Fibroblast of lung (primary cell): ENCODE results near the gene SCN5A. TPM values are rescaled to one million over a fixed set of nuclear protein-coding genes. Genes with fewer than 3 reads are reported as not detected.

Source experiments
- DNase-seq, 2 donors: peaks; one replicate each; pipeline versions ENCODE4 v3.0.0 to v3.0.0-alpha.2; 2010; ENCODE audit warnings: low read depth in 2 of 2
- H2AFZ ChIP-seq: 2 replicates; pipeline ENCODE4 v1.5.1; 2012; ENCODE audit warnings: low read length, control low read depth, inconsistent platforms
- H3K27ac ChIP-seq: 2 replicates; pipeline ENCODE4 v1.5.1; 2011; ENCODE audit warnings: low read length, control low read depth; ENCODE audit not compliant: insufficient read depth
- H3K27me3 ChIP-seq: 2 replicates; pipeline ENCODE4 v1.5.1; 2011; ENCODE audit warnings: mild to moderate bottlenecking, low read length; ENCODE audit not compliant: control insufficient read depth, insufficient read depth
- H3K36me3 ChIP-seq: 2 replicates; pipeline ENCODE4 v1.5.1; 2011; ENCODE audit warnings: low read length; ENCODE audit not compliant: control insufficient read depth, insufficient read depth
- H3K4me1 ChIP-seq: 2 replicates; pipeline ENCODE4 v1.5.1; 2011; ENCODE audit warnings: low read length; ENCODE audit not compliant: control insufficient read depth, insufficient read depth; ENCODE audit errors: extremely low read depth
- H3K4me2 ChIP-seq: 2 replicates; pipeline ENCODE4 v1.5.1; 2011; ENCODE audit warnings: low read length, control low read depth; ENCODE audit not compliant: insufficient read depth; ENCODE audit errors: extremely low read depth
- H3K4me3 ChIP-seq, 4 experiments: fragments of 200-600 bp in 1 of 4; sonication (generic) in 1 of 4; replicated peaks in 1 of 4; 2 replicates each; pipeline ENCODE4 v1.5.1; 2011 to 2016; ENCODE audit warnings: low read length in 4 of 4, low read depth in 3 of 4, mild to moderate bottlenecking in 3 of 4, control low read depth in 2 of 4, inconsistent platforms in 1 of 4, mixed read lengths in 1 of 4; ENCODE audit not compliant: insufficient read depth in 1 of 4; ENCODE audit errors: control extremely low read depth in 1 of 4
- H3K79me2 ChIP-seq: 2 replicates; pipeline ENCODE4 v1.5.1; 2012; ENCODE audit warnings: mild to moderate bottlenecking, low read length, inconsistent platforms; ENCODE audit not compliant: control insufficient read depth, insufficient read depth
- H3K9ac ChIP-seq: 2 replicates; pipeline ENCODE4 v1.5.1; 2011; ENCODE audit warnings: mild to moderate bottlenecking, low read length, control low read depth; ENCODE audit not compliant: insufficient read depth
- H3K9me3 ChIP-seq: 2 replicates; pipeline ENCODE4 v1.5.1; 2012; ENCODE audit warnings: low read depth, low read length; ENCODE audit not compliant: control insufficient read depth, insufficient read depth
- H4K20me1 ChIP-seq: 2 replicates; pipeline ENCODE4 v1.5.1; 2011; ENCODE audit warnings: low read length; ENCODE audit not compliant: control insufficient read depth, insufficient read depth; ENCODE audit errors: extremely low read depth
- polyA plus RNA-seq, 2 donors: library from polyadenylated mRNA; depleted of rRNA in 1 of 2; stranded (reverse) in 1 of 2; unstranded in 1 of 2; fragments of >200 nt; gene quantifications; 2 replicates each; pipeline ENCODE4 v1.2.1, GENCODE V29; 2011 to 2012; ENCODE audit warnings: missing spikeins in 1 of 2
- total RNA-seq: library from RNA; depleted of rRNA; stranded (reverse); fragments of >200 nt; gene quantifications from 2 replicates; pipeline ENCODE4 v1.2.1, GENCODE V29; 2014
- TF ChIP-seq, protein P1 (sequence below), 2 donors: IDR thresholded peaks in 1 of 2; conservative IDR thresholded peaks in 1 of 2; 1 replicate in 1 of 2; 2 replicates in 1 of 2; pipeline ENCODE4 v1.5.1; 2011 to 2012; ENCODE audit warnings: low read length in 2 of 2, control low read depth in 1 of 2, inconsistent platforms in 1 of 2, low read depth in 1 of 2, mild to moderate bottlenecking in 1 of 2

Gene SCN5A
- total and polyA plus RNA-seq, 2 donors (not counting 1 experiment from before 2014, with no cell fraction given) = 0.27 to 0.50 TPM

DNA sequence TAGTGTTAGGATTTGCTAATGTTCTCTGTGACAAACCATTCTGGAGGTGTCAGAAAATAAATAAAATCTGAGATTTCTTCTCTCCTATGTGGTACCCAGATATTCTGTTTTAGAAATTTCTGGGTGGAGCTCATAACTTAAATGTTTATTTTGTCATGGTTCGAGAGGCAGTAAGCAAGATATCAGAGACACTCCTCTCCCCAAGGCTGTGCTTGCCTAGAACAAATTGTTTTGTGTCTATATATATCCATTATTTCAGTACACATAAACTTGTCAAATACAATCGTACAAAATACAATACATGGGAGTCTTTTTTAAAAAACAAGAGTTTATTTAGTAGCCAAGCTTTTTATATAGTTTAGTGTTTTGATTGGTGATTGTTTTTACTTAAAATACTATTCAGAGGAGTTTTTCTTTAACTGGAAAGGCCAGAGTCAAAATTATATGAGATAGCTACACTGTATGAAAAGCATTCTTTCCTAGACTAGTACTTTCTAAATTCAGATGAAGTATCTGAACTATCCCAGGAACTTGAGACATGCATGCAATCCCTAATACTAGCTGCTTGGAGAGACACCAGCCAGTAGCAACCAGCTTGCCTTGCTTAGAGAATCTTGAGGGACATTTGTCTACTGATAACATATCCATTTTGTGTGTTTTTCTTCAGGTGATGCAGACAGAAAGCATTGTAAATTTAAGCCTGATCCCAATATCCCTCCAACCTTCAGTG, 148.6 kb downstream of the SCN5A start:
- Histone ChIP-seq H3K79me2 (peaks cover 13% of the 10 kb centered on the region), H3K36me3 (no peaks in the 10 kb centered on the region), H3K9ac (no peak overlapping the region), H3K4me3 (no peak overlapping the region), H2AFZ (no peak overlapping the region), H3K4me1 (no peaks in the 10 kb centered on the region), H4K20me1 (no peaks in the 10 kb centered on the region), H3K27ac (no peak overlapping the region), H3K4me2 (no peak overlapping the region), H3K27me3 (no peaks in the 10 kb centered on the region), H3K9me3 (no peaks in the 10 kb centered on the region)
- DNase-seq = peak in 1 of 2 donors; percentile 19
- TF ChIP-seq, protein P1, sequence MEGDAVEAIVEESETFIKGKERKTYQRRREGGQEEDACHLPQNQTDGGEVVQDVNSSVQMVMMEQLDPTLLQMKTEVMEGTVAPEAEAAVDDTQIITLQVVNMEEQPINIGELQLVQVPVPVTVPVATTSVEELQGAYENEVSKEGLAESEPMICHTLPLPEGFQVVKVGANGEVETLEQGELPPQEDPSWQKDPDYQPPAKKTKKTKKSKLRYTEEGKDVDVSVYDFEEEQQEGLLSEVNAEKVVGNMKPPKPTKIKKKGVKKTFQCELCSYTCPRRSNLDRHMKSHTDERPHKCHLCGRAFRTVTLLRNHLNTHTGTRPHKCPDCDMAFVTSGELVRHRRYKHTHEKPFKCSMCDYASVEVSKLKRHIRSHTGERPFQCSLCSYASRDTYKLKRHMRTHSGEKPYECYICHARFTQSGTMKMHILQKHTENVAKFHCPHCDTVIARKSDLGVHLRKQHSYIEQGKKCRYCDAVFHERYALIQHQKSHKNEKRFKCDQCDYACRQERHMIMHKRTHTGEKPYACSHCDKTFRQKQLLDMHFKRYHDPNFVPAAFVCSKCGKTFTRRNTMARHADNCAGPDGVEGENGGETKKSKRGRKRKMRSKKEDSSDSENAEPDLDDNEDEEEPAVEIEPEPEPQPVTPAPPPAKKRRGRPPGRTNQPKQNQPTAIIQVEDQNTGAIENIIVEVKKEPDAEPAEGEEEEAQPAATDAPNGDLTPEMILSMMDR (conservative IDR thresholded peaks at IDR 0.05 in 1 of 2, IDR thresholded peaks at IDR 0.05 in 1 of 2; ENCODE audit: low read depth in 1 of 2, low read length in 2 of 2) = no peak

Other genes starting within 250 kb of the SCN5A start
- gene ACVR2B, start 195.8 kb downstream of the SCN5A start, total RNA-seq = 2.3 and 2.6 TPM in 2 replicates
- 0.60 and 0.62 TPM in 2 replicates for gene ACVR2B, start 195.8 kb downstream of the SCN5A start, polyA plus RNA-seq
- 8.0 and 14.2 TPM in 2 replicates for gene EXOG, start 153.3 kb downstream of the SCN5A start, total RNA-seq
- gene EXOG, start 153.3 kb downstream of the SCN5A start, polyA plus RNA-seq = 16.4 and 17.0 TPM in 2 replicates
- not detected in 2 replicates for gene SCN10A, start 166.5 kb upstream of the SCN5A start, total RNA-seq
- gene SCN10A, start 166.5 kb upstream of the SCN5A start, polyA plus RNA-seq = not detected in 2 replicates